HEK293 (cell line): ENCODE data around the gene SH3TC1.

Experiments used
- CTCF ChIA-PET: fragments of 350-600 bp; formaldehyde crosslinking; extraction: SDS; loops from one replicate; lab custom pipeline; 2021; ENCODE audit warnings: antibody characterized with exemption; lab: Yijun Ruan, JAX
- POLR2A ChIA-PET: fragments of 300-600 bp; formaldehyde crosslinking; extraction: SDS; loops from one replicate; lab custom pipeline; 2020; ENCODE audit warnings: antibody characterized with exemption, inconsistent platforms; lab: Yijun Ruan, JAX
- H3K27ac ChIP-seq: fragments of 200-500 bp; sonication (Bioruptor generic); 2 replicates; pipeline ENCODE4 v1.5.1; 2014; ENCODE audit warnings: low read depth, low read length, control low read depth, inconsistent platforms; ENCODE audit errors: extremely low read depth
- H3K36me3 ChIP-seq, 2 experiments: fragments of 200-500 bp in 1 of 2; sonication (Bioruptor generic) in 1 of 2; 1 replicate in 1 of 2; 2 replicates in 1 of 2; pipeline ENCODE4 v1.5.1; 2014 to 2017; ENCODE audit warnings: inconsistent platforms in 2 of 2, low read length in 2 of 2; ENCODE audit not compliant: control insufficient read depth in 2 of 2, insufficient read depth in 1 of 2
- H3K4me1 ChIP-seq: fragments of 200-500 bp; sonication (Bioruptor generic); 2 replicates; pipeline ENCODE4 v1.5.1; 2014; ENCODE audit warnings: mild to moderate bottlenecking, low read length, inconsistent platforms; ENCODE audit not compliant: control insufficient read depth, insufficient read depth
- H3K4me3 ChIP-seq: 2 replicates; pipeline ENCODE4 v1.5.1; 2011; ENCODE audit warnings: low read depth, mild to moderate bottlenecking, control low read depth, low read length, moderate library complexity
- H3K9me3 ChIP-seq: fragments of 200-500 bp; sonication (Bioruptor generic); 2 replicates; pipeline ENCODE4 v1.5.1; 2014; ENCODE audit warnings: low read depth, low read length, inconsistent platforms; ENCODE audit not compliant: control insufficient read depth, insufficient read depth
- OVOL3 ChIP-seq: fragments of 450-650 bp; formaldehyde crosslinking; IDR thresholded peaks from 2 replicates; pipeline ENCODE4 v1.5.1; 2016; ENCODE audit warnings: missing biosample characterization, missing genetic modification characterization
- PATZ1 ChIP-seq: fragments of 450-650 bp; formaldehyde crosslinking; IDR thresholded peaks from 2 replicates; pipeline ENCODE4 v1.5.1; 2016; ENCODE audit warnings: missing biosample characterization, missing genetic modification characterization
- PRDM4 ChIP-seq: fragments of 450-650 bp; formaldehyde crosslinking; IDR thresholded peaks from 2 replicates; pipeline ENCODE4 v1.5.1; 2017; ENCODE audit warnings: missing biosample characterization, missing genetic modification characterization
- SCRT2 ChIP-seq: fragments of 450-650 bp; formaldehyde crosslinking; IDR thresholded peaks from 2 replicates; pipeline ENCODE4 v1.5.1; 2016; ENCODE audit warnings: missing biosample characterization, missing genetic modification characterization
- SP7 ChIP-seq: fragments of 450-650 bp; formaldehyde crosslinking; IDR thresholded peaks from 2 replicates; pipeline ENCODE4 v1.5.1; 2016; ENCODE audit warnings: missing biosample characterization, missing genetic modification characterization
- ZBTB7A ChIP-seq: fragments of 450-650 bp; formaldehyde crosslinking; IDR thresholded peaks from 2 replicates; pipeline ENCODE4 v1.5.1; 2016; ENCODE audit warnings: low read depth, missing biosample characterization, missing genetic modification characterization
- ZNF140 ChIP-seq: fragments of 450-650 bp; formaldehyde crosslinking; IDR thresholded peaks from 2 replicates; pipeline ENCODE4 v1.5.1; 2016; ENCODE audit warnings: missing biosample characterization, missing genetic modification characterization
- ZNF148 ChIP-seq: fragments of 450-650 bp; formaldehyde crosslinking; IDR thresholded peaks from 2 replicates; pipeline ENCODE4 v1.5.0; 2017; ENCODE audit warnings: missing biosample characterization, missing genetic modification characterization, borderline replicate concordance
- ZNF155 ChIP-seq: fragments of 450-650 bp; formaldehyde crosslinking; IDR thresholded peaks from 2 replicates; pipeline ENCODE4 v1.5.1; 2016; ENCODE audit warnings: missing biosample characterization, missing genetic modification characterization
- ZNF2 ChIP-seq: fragments of 450-650 bp; formaldehyde crosslinking; IDR thresholded peaks from 2 replicates; pipeline ENCODE4 v1.5.1; 2016; ENCODE audit warnings: missing biosample characterization, missing genetic modification characterization
- ZNF26 ChIP-seq: fragments of 450-650 bp; formaldehyde crosslinking; IDR thresholded peaks from 2 replicates; pipeline ENCODE4 v1.5.1; 2016; ENCODE audit warnings: missing biosample characterization, missing genetic modification characterization
- ZNF302 ChIP-seq: fragments of 450-650 bp; formaldehyde crosslinking; IDR thresholded peaks from 2 replicates; pipeline ENCODE4 v1.5.1; 2016; ENCODE audit warnings: missing biosample characterization, missing genetic modification characterization, low read depth
- ZNF416 ChIP-seq: fragments of 450-650 bp; formaldehyde crosslinking; IDR thresholded peaks from 2 replicates; pipeline ENCODE4 v1.5.1; 2016; ENCODE audit warnings: missing biosample characterization, missing genetic modification characterization
- ZNF549 ChIP-seq: fragments of 450-650 bp; IDR thresholded peaks from 2 replicates; pipeline ENCODE4 v1.5.1; 2018; ENCODE audit warnings: missing biosample characterization, missing genetic modification characterization, mild to moderate bottlenecking, inconsistent platforms, moderate library complexity
- ZNF560 ChIP-seq: fragments of 450-650 bp; formaldehyde crosslinking; IDR thresholded peaks from 2 replicates; pipeline ENCODE4 v1.5.1; 2017; ENCODE audit warnings: missing biosample characterization, missing genetic modification characterization, borderline replicate concordance
- ZNF843 ChIP-seq: fragments of 450-650 bp; formaldehyde crosslinking; IDR thresholded peaks from 2 replicates; pipeline ENCODE4 v1.5.1; 2016; ENCODE audit warnings: missing biosample characterization, missing genetic modification characterization
- ZSCAN23 ChIP-seq: fragments of 450-650 bp; formaldehyde crosslinking; IDR thresholded peaks from 2 replicates; pipeline ENCODE4 v1.5.1; 2016; ENCODE audit warnings: missing biosample characterization, missing genetic modification characterization

Gene SH3TC1

GRCh38 chr4:8227201-8227770 is 28.2 kb downstream of the SH3TC1 start:
- CTCF ChIA-PET, result interaction anchor here (0.6 to 0.8 kb wide), 2 partner anchors 15 to 734 kb away, joined by 3 to 5 read pairs; no protein-coding TSS in a partner anchor
- Histone ChIP-seq H3K4me1 (no peaks in the 10 kb centered on the region), H3K27ac (no peak overlapping the region)
- no peak for TF ChIP-seq ZNF2 (tag by site-specific recombination)
- TF ChIP-seq, all 188 proteins: peak for 0
- POLR2A ChIA-PET, result no interaction called here
- H3K36me3 ChIP-seq, result peaks cover 0 to 7% of the 10 kb centered on the region in 2 experiments; a peak in 1 of 3 replicates
- no peaks in the 10 kb centered on the region for H3K9me3 ChIP-seq
- no peak overlapping the region for H3K4me3 ChIP-seq

- Histone ChIP-seq H3K27ac (no peak overlapping the region), H3K4me3 (no peak overlapping the region), H3K36me3 (peaks cover 0 to 5% of the 10 kb centered on the region in 2 experiments; a peak in 1 of 3 replicates), H3K9me3 (no peaks in the 10 kb centered on the region), H3K4me1 (no peaks in the 10 kb centered on the region)
- no peak for TF ChIP-seq SP7
- no peak for TF ChIP-seq ZNF140 (tag by site-specific recombination)
- no peak for TF ChIP-seq PATZ1 (tag by site-specific recombination)
- TF ChIP-seq ZNF155 (tag by site-specific recombination), result no peak
- TF ChIP-seq ZNF26, result no peak
- TF ChIP-seq ZNF560 (tag by site-specific recombination), result no peak
- TF ChIP-seq ZNF549, result no peak
- no peak for TF ChIP-seq ZSCAN23 (tag by site-specific recombination)
- TF ChIP-seq PRDM4, result no peak
- TF ChIP-seq ZNF416 (tag by site-specific recombination), result no peak
- TF ChIP-seq OVOL3 (tag by site-specific recombination), result no peak
- no peak for TF ChIP-seq ZBTB7A
- no peak for TF ChIP-seq SCRT2 (tag by site-specific recombination)
- TF ChIP-seq ZNF302 (tag by site-specific recombination), result no peak
- TF ChIP-seq ZNF843 (tag by site-specific recombination), result no peak
- TF ChIP-seq ZNF148 (tag by site-specific recombination), result no peak
- CTCF ChIA-PET, result interaction anchor here (0.6 to 0.8 kb wide), 2 partner anchors 14 to 734 kb away, joined by 3 to 5 read pairs; no protein-coding TSS in a partner anchor
- POLR2A ChIA-PET, result no interaction called here
Observed at GRCh38 chr4:8227771-8228318, 28.8 kb downstream of the SH3TC1 start.
